ENCODE data around the gene PTH1R.

Gene PTH1R

DNA sequence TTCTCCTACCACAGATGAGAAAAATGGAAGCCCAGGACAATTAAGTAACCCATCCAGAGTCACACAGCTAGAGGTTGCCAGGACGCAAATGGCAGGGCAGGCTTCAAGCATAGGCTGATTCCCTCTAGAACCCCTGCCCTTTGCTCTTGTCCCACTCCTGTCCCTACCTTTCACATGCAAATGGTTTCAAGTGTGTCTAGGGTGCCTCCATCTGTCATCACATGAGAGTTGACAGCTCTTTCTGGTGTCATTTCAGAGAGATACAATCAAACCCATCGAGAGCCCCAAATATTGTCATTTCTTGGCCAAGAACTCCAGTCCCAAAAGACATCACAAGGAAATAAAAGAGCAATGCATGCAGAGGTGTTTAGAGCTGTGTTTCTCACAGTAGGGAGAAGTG is 75.3 kb downstream of the PTH1R start:
- no peak for DNase-seq
